Right renal pelvis (tissue), 4 donors: ENCODE data around the gene ARHGAP5. TPM values are rescaled to one million over a fixed set of nuclear protein-coding genes. Genes with fewer than 3 reads are reported as not detected.
A peak's percentile ranks its signal among the peaks of the same experiment; 100 is the strongest.

ENCODE experiments used
- DNase-seq, 4 donors: peaks; one replicate each; pipeline ENCODE4 v3.0.0-alpha.2; 2013; ENCODE audit warnings: low read depth in 4 of 4, low spot score in 3 of 4, missing footprints in 1 of 4
- polyA plus RNA-seq, 4 donors: library from polyadenylated mRNA; unstranded; fragments of 120-200 nt; gene quantifications; one replicate each; pipeline ENCODE4 v1.2.1, GENCODE V29; 2013; ENCODE audit not compliant: insufficient read length in 4 of 4

Gene ARHGAP5, protein sequence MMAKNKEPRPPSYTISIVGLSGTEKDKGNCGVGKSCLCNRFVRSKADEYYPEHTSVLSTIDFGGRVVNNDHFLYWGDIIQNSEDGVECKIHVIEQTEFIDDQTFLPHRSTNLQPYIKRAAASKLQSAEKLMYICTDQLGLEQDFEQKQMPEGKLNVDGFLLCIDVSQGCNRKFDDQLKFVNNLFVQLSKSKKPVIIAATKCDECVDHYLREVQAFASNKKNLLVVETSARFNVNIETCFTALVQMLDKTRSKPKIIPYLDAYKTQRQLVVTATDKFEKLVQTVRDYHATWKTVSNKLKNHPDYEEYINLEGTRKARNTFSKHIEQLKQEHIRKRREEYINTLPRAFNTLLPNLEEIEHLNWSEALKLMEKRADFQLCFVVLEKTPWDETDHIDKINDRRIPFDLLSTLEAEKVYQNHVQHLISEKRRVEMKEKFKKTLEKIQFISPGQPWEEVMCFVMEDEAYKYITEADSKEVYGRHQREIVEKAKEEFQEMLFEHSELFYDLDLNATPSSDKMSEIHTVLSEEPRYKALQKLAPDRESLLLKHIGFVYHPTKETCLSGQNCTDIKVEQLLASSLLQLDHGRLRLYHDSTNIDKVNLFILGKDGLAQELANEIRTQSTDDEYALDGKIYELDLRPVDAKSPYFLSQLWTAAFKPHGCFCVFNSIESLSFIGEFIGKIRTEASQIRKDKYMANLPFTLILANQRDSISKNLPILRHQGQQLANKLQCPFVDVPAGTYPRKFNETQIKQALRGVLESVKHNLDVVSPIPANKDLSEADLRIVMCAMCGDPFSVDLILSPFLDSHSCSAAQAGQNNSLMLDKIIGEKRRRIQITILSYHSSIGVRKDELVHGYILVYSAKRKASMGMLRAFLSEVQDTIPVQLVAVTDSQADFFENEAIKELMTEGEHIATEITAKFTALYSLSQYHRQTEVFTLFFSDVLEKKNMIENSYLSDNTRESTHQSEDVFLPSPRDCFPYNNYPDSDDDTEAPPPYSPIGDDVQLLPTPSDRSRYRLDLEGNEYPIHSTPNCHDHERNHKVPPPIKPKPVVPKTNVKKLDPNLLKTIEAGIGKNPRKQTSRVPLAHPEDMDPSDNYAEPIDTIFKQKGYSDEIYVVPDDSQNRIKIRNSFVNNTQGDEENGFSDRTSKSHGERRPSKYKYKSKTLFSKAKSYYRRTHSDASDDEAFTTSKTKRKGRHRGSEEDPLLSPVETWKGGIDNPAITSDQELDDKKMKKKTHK (N-terminal part only)
- 100 to 1,000 TPM; 102 to 126 (median 110) TPM for polyA plus RNA-seq

DNA sequence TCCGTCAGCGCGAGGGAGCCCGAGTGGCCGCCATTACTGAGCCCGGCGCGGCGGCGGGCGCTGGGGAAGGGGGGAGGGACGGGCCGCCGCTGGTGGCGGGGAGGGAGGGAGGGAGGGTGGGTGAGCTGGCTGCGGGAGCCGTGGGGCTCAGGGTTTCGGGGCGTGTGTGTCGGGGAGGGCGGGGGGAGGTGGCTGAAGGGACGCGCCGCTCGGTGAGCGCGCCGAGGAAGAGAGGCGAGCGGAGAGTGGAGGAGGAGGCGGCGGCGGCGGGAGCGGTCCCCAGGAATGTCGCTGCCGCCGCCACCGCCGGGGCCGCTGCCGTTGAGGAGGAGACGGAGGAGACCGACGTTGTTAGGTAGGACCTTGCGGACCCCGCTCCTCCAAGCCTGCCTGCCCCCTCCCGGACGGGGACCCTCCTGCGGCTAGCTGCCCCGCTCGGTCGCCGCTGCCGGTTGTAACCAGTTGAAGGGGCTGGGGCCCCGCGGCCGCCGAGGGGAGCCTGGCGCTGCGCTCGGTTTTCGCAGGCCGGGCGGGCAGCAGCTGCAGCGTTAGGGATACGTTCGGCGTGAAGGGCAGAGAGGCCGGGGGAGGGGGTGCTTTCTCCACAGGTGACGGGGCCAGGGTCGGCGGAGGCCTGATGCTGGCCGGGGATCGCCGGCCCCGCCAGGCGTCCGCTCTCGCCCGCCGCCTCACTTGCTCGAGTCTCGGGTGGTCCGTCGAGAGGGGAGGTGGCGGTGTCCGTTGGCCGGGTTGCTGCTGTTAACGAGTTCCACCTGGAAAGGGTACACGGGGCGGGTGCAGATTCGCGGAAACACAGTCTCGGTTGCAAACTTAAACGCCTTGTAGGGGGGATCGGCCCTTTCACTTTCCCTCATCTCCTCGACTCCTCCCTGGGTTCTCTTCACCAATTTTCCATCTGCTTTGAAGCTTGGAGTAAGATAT is at the start of gene ARHGAP5:
Gene ARHGAP5 (plus strand): TSS at position 224 of the 942 bp plus-strand sequence. CDS start 13,366 bp downstream, outside the sequence.
- DNase-seq, result peak; percentile 28 to 76 (median 38)

DNA sequence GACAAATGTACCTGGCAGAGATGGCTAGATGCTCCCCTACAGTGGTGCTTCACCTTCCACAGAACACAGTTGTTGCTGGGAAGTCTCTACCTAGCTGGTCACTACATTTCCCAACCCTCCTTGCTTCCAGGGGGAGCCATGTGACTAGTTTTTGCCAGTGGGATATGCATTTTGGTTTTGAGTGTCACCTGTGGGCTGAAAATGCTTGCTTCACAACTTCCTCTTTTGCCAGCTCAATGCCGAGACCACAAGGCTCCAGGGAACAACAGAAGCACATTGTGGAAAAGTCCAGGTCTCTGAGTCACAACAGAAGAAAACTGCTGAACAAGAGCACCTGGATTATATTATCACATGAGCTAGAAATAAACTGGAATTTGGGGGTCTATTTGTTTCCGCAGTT is 48.5 kb upstream of the ARHGAP5 start:
- no peak for DNase-seq

DNA sequence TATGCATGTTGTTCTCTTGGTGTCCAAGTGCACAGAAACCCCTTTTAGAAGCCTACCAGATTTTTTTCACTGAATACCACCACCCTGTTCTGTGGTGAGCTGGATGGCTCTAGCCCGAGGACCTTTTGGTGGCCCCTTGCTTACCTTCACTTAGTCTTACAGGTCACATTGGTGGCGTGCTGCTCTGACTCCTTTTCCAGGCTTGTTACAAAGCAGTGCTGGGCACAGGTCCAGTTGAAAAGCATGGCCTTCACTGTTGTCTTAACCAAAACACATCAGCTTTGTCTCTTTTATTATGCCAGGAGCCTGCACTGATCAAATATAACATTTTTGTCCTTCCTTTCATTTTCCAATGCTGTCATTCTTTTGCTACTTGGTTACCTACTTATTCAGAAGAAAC is 43.6 kb upstream of the ARHGAP5 start:
- no peak for DNase-seq

DNA sequence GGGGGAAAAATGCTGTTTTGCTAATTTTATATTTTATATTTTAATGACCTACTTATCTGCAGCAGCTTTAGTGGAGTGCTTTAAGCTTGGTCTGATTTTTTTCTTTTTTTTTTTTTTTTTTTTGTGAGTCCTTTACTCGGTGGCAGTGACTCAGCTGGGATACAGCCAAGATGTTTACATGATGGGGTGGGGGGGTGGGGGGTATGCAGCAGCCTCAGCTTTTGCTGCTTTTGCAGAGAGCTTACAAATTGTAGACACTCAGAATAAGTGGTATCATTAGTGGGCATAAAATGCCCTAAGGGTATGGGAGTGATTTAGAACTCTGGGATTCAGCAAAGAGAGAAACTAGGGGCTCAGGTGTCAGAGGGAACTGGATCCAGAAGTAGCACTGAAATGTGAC is 38.2 kb upstream of the ARHGAP5 start:
- no peak for DNase-seq

DNA sequence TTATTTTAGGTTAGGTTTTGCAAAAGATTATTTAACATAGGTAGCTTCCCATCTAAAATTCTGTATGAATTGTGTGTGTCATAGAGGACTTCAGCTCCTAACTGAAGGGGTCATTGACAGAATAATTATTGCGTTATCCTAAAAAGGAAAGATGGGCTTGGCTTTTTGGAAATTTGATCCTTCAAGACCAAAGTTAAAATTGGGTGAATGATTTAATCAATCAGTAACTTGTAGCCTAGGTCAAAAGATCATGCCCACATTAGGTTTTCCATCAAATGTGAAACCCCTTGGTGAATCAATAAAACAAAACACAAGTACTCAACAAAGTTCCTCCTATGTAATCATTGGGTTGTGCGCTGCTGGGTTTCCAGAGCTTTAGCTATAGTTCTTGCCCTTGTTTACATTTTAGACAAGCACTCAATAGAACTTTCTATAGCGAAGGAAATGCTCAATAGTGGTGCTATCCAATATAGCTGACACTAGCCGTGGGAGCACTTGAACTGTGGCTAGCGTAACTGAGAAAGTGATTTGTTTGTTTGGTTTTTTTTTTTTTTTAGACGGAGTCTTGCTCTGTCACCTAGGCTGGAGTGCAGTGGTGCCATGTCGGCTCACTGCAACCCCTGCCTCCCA is 37.6 kb upstream of the ARHGAP5 start:
- DNase-seq, result no peak

DNA sequence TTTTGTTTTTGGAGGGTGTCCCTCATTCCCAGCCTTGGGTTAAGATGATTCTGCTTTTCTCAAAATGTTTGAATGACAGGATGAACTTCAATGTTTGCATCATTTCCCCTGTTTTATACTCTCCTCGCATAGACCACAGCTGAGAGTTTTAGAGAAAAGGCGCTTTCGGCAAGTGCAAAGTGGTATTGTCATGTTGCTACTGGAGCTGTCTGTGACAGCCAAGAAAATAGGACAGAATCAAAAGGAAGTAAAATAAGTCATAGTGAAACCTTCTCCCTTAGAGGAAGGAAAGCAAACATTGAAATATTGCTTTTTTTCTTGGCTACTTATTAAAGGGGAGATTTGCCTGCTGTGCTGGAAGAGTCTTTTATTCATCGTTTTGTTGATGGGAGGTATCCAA is 33.5 kb upstream of the ARHGAP5 start:
- no peak for DNase-seq

DNA sequence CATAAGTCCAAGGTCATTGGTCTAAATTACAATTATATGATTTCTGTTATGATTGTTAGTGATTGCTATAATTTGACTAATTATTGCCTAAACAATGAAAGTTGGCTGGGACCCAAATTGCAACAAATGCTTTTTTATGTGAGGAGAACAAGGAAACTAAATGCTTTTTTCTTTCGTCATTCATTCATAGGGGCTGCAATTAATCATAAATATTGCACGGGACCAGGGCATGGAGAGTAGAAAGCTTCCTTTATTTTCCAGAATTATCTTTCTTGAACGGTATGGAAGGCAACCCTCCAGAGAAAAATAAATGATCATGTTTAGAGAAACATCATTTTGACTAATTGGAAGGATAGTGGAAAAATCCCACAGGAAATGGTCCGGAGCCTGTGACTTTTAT is 32.6 kb upstream of the ARHGAP5 start:
- DNase-seq, result no peak

DNA sequence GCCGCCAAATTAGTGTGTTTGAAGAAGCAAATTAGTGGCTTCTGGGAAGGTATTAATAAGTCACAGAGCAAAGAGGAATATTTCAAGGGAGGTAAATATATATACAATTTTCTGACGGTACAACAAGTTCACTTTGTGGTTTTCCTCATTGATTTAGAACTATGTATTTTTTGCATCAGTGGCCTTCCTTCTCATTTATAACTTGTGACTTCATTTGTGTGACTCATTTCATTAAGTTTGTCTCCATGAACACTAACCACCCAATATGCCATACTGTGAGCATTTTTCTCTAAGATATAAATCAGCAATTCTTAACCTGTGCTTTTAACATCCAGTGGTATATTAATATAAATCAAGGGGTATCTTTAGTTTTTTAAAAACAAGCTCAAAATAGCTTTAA is 29.3 kb upstream of the ARHGAP5 start:
- no peak for DNase-seq

DNA sequence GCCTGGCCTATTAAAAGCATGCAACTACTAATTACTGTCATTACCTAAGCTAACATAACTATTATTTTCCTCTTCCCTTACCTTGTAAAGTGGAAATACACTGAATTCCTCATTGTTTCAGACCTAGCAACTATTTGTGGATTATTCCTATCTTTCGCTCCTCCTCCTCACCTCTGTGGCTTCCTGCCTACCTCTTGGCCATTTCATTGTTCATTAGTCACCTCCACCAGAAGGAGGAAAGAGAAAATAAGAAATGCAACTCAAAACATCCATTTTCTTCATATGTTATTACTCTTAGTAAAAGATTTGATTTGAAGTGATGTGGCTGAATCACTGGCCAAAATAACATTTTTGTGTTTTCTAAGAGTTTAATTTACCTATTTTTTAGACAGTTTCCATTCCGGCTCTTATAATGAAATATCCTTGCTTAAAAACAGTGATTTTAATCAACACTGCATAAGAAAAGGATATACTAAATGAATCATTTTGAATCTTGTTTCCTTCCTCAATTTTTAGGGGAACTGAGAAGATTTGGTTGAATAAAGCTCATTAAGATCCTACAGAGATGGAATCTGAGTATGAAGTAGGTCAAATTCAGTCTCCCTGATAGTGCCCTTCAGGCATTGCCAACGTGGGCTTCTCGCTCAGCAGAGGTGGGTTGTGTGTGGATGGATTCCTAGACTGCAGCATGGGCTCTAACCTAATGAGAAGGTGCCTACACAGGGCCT is 27.6 kb upstream of the ARHGAP5 start:
- no peak for DNase-seq

DNA sequence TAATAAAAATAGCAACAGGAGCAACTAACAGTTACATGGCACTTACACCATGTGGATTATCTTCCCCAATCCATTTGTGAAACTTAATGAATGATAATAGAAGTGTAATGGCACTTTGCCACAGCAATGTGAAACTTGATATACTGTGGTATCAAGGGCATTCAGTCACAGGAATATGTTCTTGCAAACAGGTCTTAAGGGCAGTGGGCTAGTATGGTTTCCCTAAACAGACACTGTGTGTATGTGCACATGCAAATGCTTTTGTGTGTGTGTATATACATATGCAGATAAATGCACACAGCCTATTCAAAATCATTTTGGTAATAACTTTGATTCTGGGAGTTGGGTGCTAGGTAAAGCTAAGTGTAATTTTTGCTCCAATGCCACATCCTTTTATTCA is 26.2 kb upstream of the ARHGAP5 start:
- DNase-seq, result no peak

DNA sequence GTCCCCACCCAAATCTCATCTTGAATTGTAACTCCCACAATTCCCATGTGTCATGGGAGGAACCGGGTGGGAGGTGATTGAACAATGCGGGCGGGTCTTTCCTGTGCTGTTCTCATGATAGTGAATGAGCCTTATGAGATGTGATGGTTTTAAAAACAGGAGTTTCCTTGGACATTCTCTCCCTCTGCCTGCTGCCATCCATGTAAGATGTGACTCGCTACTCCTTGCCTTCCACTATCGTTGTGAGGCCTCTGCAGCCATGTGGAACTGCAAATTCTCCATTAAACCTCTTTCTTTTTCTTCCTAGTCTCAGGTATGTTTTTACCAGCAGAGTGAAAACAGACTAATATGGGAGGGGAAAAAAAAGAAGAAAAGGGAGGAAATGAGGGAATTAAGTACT is 22.6 kb upstream of the ARHGAP5 start:
- DNase-seq, result no peak

DNA sequence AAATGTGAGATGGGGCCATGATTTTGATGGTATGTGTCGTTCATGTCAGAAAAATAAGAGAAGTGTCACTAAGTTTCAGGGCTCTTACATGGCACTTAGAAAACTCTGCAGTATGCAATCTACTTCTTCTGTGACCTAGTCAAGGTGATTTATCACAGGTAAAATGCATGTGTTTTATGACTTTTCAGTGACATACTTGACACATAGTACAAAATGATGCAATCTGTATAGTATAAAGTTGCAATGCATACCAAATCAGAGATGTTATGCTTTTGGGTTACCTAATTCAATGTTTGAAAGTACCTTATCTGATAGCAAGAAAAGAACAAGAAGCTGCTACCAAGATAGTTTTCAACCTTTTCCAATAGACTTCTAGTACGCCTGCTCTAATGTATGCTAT is 21.9 kb upstream of the ARHGAP5 start:
- no peak for DNase-seq

DNA sequence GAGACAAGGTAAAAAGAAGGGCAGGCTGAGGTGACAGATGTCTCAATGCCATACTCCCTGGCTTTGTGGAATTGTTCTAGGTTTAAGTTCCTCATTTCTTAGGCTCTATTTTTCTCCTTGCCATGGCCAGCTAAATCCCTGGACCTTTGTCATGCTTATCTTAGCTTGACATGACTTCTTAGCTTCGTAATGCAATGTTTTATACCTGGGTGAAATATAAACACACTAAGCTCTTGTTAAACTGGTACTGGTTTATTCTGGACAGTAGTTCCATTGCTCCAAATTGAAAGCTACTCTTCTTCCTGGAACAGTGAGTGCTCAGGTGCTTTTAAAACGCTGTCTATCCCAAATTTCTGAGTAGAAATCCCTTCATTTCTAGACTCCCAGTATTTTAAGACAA is 17.4 kb upstream of the ARHGAP5 start:
- DNase-seq, result no peak

DNA sequence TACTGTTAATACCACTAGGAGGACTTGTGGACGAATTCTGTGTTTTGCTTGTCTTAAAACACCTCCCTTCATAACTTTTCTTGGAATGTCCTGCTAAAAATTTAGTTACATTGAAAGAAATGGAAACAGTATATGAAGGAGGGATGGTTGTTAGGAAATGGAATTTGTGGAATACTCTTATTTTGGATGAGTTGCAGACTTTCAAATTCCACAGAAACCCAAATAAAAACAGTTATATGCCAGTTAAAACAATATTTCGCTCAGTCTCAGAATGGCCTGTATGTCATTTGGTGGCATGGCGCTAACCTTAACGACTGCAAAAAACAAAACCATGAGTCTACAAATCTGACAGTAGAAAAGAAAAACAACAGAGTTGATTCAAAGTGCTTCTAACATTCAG is 12.2 kb upstream of the ARHGAP5 start:
- DNase-seq, result no peak

DNA sequence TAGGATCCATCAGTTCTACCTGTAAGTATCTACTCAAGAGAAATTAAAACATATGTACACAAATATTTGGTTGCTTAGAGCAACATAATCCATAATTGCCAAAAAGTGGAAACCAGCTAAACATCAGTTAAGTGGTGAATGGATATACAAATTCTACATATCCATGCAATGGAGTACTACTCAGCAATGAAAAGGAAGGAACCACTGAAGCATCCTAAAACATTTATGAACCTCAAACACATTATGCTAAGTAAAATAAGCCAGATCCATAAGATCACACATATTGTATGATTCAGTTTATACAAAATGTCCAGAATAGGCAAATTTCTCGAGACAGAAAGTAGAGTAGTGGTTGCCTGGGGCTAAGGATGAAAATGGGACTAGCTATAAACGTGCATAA is 8.4 kb upstream of the ARHGAP5 start:
- DNase-seq, result no peak

DNA sequence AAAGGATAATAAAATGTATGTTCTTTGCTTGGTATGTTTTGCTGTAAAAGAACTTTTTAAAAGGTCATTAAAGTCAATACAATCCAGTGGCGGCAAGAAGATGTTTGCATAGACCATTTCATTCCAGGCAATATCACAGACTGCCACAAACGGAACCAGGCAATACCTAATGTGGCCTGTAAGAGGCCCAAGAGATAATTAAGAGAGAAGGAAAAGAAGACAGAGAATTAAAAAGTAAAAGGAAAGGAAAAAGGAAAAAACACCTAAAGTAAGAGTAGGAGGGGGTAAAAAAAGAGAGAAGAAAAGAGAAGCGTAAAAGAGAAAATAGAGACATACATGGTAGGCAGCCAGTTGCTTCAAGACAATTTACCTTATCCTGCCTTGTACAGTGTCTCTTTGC is 6.8 kb upstream of the ARHGAP5 start:
- DNase-seq, result no peak

DNA sequence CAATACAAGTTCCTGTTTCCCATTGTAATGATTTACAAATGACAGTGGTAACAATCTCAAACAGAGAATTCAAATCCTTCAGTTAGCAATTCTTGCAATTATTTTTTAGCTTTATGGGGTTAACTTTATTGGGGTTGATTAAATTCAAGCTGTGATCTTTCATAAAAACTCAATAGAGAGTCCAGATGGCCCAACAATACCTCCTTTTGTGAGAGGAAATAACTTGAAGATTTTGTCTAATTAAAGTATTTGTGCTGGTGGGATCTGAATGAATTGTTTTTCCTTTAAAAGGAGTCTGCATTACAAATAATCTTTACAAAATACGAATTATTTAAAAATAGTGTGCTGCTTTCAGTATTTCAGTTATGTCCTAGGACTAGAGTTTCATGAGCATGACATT is 4.4 kb upstream of the ARHGAP5 start:
- no peak for DNase-seq

DNA sequence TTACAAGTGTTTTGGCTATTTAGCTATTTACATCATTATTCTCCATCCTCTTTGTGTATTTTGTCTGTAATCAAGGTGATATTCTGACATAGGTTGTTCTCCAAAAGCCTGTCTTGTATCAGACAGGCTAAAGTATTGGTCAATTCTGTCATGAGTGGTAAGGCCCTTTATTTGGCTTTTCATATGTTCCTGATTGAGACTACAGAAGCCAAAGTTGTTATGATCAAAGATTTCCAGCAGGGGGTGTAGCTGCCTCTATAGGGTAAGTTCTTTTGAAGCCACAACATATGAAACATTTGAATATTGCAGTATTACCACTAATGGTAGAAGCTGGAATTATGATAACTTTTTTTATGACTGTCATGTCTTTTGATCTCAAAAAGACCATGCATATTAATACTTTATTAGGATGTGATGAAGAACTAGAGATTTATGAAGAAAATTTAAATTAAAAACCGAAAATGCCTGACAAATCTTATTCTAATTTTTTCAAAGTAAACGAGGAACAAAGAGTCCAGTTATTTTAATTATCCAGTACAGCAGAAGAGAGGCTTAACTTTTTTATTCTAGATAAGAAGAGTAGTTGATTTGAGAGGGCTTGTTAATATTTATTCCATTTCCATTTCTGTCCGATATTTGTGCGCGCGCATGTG is 3.4 kb upstream of the ARHGAP5 start:
- DNase-seq, result peak; percentile 49 to 67 (median 52)
